IPS-18a (cell line): ENCODE measurements around the gene REV1.
A peak's percentile ranks its signal among the peaks of the same experiment; 100 is the strongest.

Experiments
- H3K27ac ChIP-seq: one replicate; pipeline ENCODE4 v1.5.1; 2013; ENCODE audit warnings: low read length
- H3K27me3 ChIP-seq: one replicate; pipeline ENCODE4 v1.6.1; 2013; ENCODE audit warnings: mild to moderate bottlenecking, low read length; ENCODE audit not compliant: control insufficient read depth, insufficient read depth
- H3K36me3 ChIP-seq: one replicate; pipeline ENCODE4 v1.6.1; 2013; ENCODE audit warnings: low read depth, low read length; ENCODE audit not compliant: control insufficient read depth
- H3K4me1 ChIP-seq: one replicate; pipeline ENCODE4 v1.6.1; 2013; ENCODE audit warnings: low read depth, low read length; ENCODE audit not compliant: control insufficient read depth
- H3K4me3 ChIP-seq: one replicate; pipeline ENCODE4 v1.5.1; 2013; ENCODE audit warnings: low read length
- H3K9ac ChIP-seq: one replicate; pipeline ENCODE4 v1.6.1; 2013; ENCODE audit warnings: mild to moderate bottlenecking, low read length, moderate library complexity
- H3K9me3 ChIP-seq: one replicate; pipeline ENCODE4 v1.6.1; 2013; ENCODE audit warnings: low read depth, low read length; ENCODE audit not compliant: control insufficient read depth

Gene REV1

DNA sequence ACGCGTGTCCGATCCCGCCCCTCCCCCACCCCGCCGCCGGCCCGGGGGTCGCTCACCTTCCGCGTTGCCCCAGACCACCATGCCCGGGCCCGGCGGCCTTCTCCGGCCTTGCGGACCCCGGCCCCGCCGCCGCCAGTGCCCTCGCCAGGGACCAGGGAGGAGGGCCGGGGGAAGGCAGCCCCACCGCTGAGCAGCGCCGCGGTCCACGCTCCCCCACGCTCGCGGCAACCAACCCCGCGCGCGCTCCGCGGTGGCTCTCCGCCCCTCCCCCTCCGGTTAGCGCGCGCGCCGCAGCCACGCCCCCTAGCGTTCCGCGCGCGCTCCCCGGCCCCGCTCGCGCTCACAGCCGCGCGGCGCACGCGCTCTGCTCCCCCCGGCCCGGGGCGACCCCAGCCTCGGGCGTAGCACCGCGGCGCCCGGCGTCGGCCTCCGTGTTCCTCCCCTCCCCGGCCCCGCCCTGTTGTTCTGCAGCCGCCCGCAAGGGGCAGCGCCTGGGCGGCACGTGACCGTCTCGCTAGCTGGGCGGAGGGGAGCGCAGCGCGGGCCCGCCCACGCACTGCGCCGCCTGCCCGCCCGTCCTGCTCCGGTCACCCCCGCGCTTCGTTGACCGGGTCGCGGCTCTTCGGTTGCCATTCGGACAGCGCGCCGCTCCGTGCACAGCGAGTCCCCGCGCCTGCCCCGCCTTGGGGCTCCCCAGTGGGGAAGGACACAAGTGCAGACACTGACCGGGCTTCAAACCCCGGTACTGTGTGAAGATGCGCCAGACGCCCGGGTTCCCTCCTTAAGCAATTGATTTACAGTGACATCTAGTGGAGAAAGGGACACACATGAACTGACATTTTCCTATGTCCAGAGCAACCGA lies at the start of gene REV1:
REV1 (minus strand) TSS at position 257 of the 862 bp plus-strand sequence. CDS start 25,042 bp downstream, outside the sequence.
- peak within 1 kb of the TSS; percentile 81 for H3K4me3 ChIP-seq
- H3K36me3 ChIP-seq: no peaks in the 10 kb centered on the region
- no peaks in the 10 kb centered on the region for H3K27me3 ChIP-seq
- H3K27ac ChIP-seq: no peak within 1 kb of the TSS
- peaks cover 7% of the 10 kb centered on the region for H3K4me1 ChIP-seq
- no peaks in the 10 kb centered on the region for H3K9me3 ChIP-seq
- peak within 1 kb of the TSS; percentile 80 for H3K9ac ChIP-seq

GRCh38 chr2:99537910-99538485 lies 48.2 kb upstream of the REV1 start:
- no peaks in the 10 kb centered on the region for H3K27me3 ChIP-seq
- no peak overlapping the region for H3K4me3 ChIP-seq
- no peak overlapping the region for H3K27ac ChIP-seq
- no peaks in the 10 kb centered on the region for H3K9me3 ChIP-seq
- H3K9ac ChIP-seq: no peak overlapping the region
- H3K36me3 ChIP-seq: no peaks in the 10 kb centered on the region
- H3K4me1 ChIP-seq: no peaks in the 10 kb centered on the region

GRCh38 chr2:99524056-99524455 lies 34.2 kb upstream of the REV1 start:
- no peaks in the 10 kb centered on the region for H3K4me1 ChIP-seq
- no peaks in the 10 kb centered on the region for H3K36me3 ChIP-seq
- no peaks in the 10 kb centered on the region for H3K9me3 ChIP-seq
- no peak overlapping the region for H3K9ac ChIP-seq
- H3K27ac ChIP-seq: no peak overlapping the region
- no peaks in the 10 kb centered on the region for H3K27me3 ChIP-seq
- no peak overlapping the region for H3K4me3 ChIP-seq

DNA sequence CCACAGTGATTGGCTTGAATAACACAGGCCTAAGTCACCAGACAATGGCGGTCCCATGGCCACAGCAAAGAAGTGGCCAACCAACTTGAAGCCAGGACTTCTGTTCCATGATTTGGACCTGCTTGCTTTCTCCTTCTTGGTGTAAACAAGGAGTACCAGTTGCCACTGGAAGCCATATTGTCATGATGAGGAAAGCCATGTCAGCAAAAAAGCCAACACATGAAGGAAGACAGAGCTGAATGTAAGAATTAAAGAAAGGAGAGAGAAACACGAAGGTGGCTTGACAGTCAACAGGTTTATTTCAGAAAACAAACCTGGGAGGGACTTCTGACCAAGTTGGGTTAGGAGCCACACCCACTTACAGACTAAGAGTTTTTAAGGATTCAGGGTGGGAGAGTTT lies 32.3 kb upstream of the REV1 start:
- Histone ChIP-seq H3K36me3 (no peaks in the 10 kb centered on the region), H3K4me3 (no peak overlapping the region), H3K9me3 (no peaks in the 10 kb centered on the region), H3K4me1 (no peaks in the 10 kb centered on the region), H3K27me3 (no peaks in the 10 kb centered on the region), H3K9ac (no peak overlapping the region), H3K27ac (no peak overlapping the region)

- no peak overlapping the region for H3K27ac ChIP-seq
- H3K4me1 ChIP-seq: no peaks in the 10 kb centered on the region
- no peak overlapping the region for H3K9ac ChIP-seq
- no peaks in the 10 kb centered on the region for H3K9me3 ChIP-seq
- H3K27me3 ChIP-seq: no peaks in the 10 kb centered on the region
- H3K36me3 ChIP-seq: no peaks in the 10 kb centered on the region
- H3K4me3 ChIP-seq: no peak overlapping the region
Measured at GRCh38 chr2:99520813-99521212, 31.0 kb upstream of the REV1 start.

GRCh38 chr2:99520195-99520594 lies 30.4 kb upstream of the REV1 start:
- no peaks in the 10 kb centered on the region for H3K27me3 ChIP-seq
- H3K9ac ChIP-seq: no peak overlapping the region
- no peak overlapping the region for H3K27ac ChIP-seq
- H3K4me1 ChIP-seq: no peaks in the 10 kb centered on the region
- no peaks in the 10 kb centered on the region for H3K9me3 ChIP-seq
- H3K4me3 ChIP-seq: no peak overlapping the region
- no peaks in the 10 kb centered on the region for H3K36me3 ChIP-seq

GRCh38 chr2:99514357-99514756 lies 24.5 kb upstream of the REV1 start:
- Histone ChIP-seq H3K4me3 (no peak overlapping the region), H3K27ac (no peak overlapping the region), H3K9me3 (no peaks in the 10 kb centered on the region), H3K27me3 (no peaks in the 10 kb centered on the region), H3K36me3 (no peaks in the 10 kb centered on the region), H3K4me1 (no peaks in the 10 kb centered on the region), H3K9ac (no peak overlapping the region)

DNA sequence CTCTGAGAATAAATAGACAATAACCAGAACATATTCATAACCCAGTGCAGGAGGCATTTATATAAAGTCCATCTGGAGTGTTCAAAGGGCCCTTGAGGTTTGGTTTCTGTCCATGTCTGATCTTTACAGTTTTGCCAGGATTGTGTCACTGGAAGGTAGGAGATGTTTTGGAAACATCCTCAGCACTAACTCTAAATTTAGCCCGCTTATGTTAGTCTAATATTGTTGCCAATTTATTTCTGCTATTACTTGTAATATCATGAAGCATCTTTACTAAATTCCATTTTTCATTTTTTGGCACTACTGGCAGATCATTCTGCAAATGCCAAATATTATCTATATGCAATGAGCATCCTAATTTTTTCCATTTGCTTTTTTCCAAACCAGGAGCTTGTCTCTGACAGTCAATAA lies 22.4 kb upstream of the REV1 start:
- no peak overlapping the region for H3K4me3 ChIP-seq
- H3K27ac ChIP-seq: no peak overlapping the region
- H3K4me1 ChIP-seq: no peaks in the 10 kb centered on the region
- no peaks in the 10 kb centered on the region for H3K36me3 ChIP-seq
- no peak overlapping the region for H3K9ac ChIP-seq
- no peaks in the 10 kb centered on the region for H3K27me3 ChIP-seq
- no peaks in the 10 kb centered on the region for H3K9me3 ChIP-seq

DNA sequence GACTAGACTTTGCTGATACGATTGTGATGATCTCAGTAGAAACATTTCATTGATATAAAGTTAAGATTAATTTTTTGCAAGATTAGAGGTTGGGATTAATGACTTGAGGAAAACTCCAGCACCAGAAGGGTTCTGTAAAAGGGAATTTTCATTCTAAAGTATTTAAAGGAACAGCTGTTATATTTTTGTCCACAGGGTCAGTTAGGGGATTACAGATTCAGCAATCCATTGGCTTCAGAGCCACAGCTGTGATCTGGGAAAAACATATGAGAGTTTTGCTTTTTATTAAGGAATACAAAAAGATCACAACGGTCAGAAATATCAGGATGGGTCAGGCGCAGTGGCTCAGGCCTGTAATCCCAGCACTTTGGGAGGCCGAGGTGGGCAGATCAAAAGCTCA lies 19.6 kb upstream of the REV1 start:
- Histone ChIP-seq H3K9ac (no peak overlapping the region), H3K4me3 (no peak overlapping the region), H3K36me3 (no peaks in the 10 kb centered on the region), H3K27me3 (no peaks in the 10 kb centered on the region), H3K4me1 (no peaks in the 10 kb centered on the region), H3K27ac (no peak overlapping the region), H3K9me3 (no peaks in the 10 kb centered on the region)

DNA sequence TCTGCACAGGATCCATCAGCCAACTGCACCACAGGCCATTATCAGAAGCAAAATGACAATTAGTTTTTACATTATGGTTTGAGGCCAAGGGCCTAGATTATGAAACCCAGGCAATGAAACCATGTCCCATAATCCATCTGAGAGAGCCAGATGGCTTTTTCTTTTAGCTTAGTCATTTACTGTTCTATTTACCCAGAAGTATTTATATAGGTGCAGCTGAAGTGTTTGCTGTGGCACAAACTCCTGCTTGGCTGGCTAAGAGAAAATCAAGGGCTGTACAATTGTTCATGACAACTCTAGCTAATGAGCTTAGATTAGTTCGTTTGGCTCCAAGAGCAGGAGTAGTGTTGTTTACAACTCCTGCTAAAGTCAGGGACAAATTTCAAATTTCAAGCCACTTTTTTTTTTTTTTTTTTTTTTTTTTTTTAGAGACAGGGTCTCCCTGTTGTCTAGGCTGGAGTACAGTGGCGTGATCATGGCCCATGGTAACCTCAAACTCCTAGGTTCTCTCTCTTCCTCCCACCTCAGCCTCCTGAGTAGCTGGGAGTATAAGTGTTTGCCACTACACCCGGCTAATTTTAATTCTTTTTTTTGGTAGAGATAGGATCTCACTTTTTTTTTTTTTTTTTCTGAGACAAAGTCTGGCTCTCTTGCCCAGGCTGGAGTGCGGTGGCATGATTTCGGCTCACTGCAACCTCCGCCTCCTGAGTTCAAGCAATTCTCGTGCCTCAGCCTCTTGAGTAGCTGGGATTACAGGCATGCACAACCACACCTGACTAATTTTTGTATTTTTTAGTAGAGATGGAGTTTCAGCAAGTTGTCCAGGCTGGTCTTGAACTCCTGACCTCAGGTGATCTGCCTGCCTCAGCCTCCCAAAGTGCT lies 18.4 kb upstream of the REV1 start:
- Histone ChIP-seq H3K27ac (no peak overlapping the region), H3K27me3 (no peaks in the 10 kb centered on the region), H3K9ac (no peak overlapping the region), H3K9me3 (no peaks in the 10 kb centered on the region), H3K4me1 (no peaks in the 10 kb centered on the region), H3K4me3 (no peak overlapping the region), H3K36me3 (no peaks in the 10 kb centered on the region)

GRCh38 chr2:99504844-99505584 lies 15.2 kb upstream of the REV1 start:
- no peak overlapping the region for H3K9ac ChIP-seq
- no peaks in the 10 kb centered on the region for H3K9me3 ChIP-seq
- no peak overlapping the region for H3K27ac ChIP-seq
- H3K4me1 ChIP-seq: no peaks in the 10 kb centered on the region
- H3K27me3 ChIP-seq: no peaks in the 10 kb centered on the region
- H3K4me3 ChIP-seq: no peak overlapping the region
- no peaks in the 10 kb centered on the region for H3K36me3 ChIP-seq
